AG10803 (cell line): ENCODE measurements around the gene CLSTN2.

Experiments used
- DNase-seq: peaks from one replicate; pipeline ENCODE4 v3.0.0; 2010; ENCODE audit warnings: low read depth
- H3K4me3 ChIP-seq: 2 replicates; pipeline ENCODE4 v1.5.1; 2011; ENCODE audit warnings: mild to moderate bottlenecking, low read length, control low read depth
- CTCF ChIP-seq: conservative IDR thresholded peaks from 2 replicates; pipeline ENCODE4 v1.5.1; 2011; ENCODE audit warnings: mild to moderate bottlenecking, low read length, control low read depth, inconsistent platforms

The CLSTN2 gene

GRCh38 chr3:140529558-140529957 is 594.6 kb downstream of the CLSTN2 start:
- no peak for TF ChIP-seq CTCF
- no peak for DNase-seq
- H3K4me3 ChIP-seq = no peak overlapping the region

- TF ChIP-seq CTCF = no peak
- no peak overlapping the region for H3K4me3 ChIP-seq
- no peak for DNase-seq
These were observed 595.1 kb downstream of the CLSTN2 start for GRCh38 chr3:140530131-140530530.

- DNase-seq = no peak
- no peak overlapping the region for H3K4me3 ChIP-seq
- TF ChIP-seq CTCF = no peak
These were observed 595.6 kb downstream of the CLSTN2 start for GRCh38 chr3:140530603-140531002.

- TF ChIP-seq CTCF = no peak
- H3K4me3 ChIP-seq = no peak overlapping the region
These were observed 597.9 kb downstream of the CLSTN2 start for GRCh38 chr3:140532793-140533330.

GRCh38 chr3:140536926-140537726 is 602.1 kb downstream of the CLSTN2 start:
- H3K4me3 ChIP-seq = no peak overlapping the region
- DNase-seq = no peak
- no peak for TF ChIP-seq CTCF

More at GRCh38 chr3:140532793-140533330, 597.9 kb downstream of the CLSTN2 start:
- DNase-seq = no peak

- no peak overlapping the region for H3K4me3 ChIP-seq
- DNase-seq = no peak
- no peak for TF ChIP-seq CTCF
These were observed 602.7 kb downstream of the CLSTN2 start for GRCh38 chr3:140537727-140538082.

- DNase-seq = no peak
- TF ChIP-seq CTCF = no peak
- H3K4me3 ChIP-seq = no peak overlapping the region
These were observed 605.3 kb downstream of the CLSTN2 start for GRCh38 chr3:140540262-140540661.
